Cardiac fibroblast (primary cell): Measurements from ENCODE around the gene OR8B8.
"Not testable (repeated sequence)": the region's sequence is repeated elsewhere in the genome, so short reads cannot be mapped to it uniquely, and the experiment has no call there.

Experiments
- DNase-seq, 2 donors: peaks; one replicate each; pipeline versions ENCODE4 v3.0.0 to v3.0.0-alpha.2; 2010; ENCODE audit warnings: low read depth in 2 of 2
- H3K4me3 ChIP-seq, 2 donors: replicated peaks in 1 of 2; 1 replicate in 1 of 2; 2 replicates in 1 of 2; pipeline ENCODE4 v1.5.1; 2011; ENCODE audit warnings: low read depth in 2 of 2, low read length in 2 of 2, mild to moderate bottlenecking in 2 of 2, moderate library complexity in 1 of 2
- CTCF ChIP-seq: IDR thresholded peaks from one replicate; pipeline ENCODE4 v1.5.1; 2011; ENCODE audit warnings: low read depth, mild to moderate bottlenecking, low read length, inconsistent platforms

OR8B8 gene

GRCh38 chr11:124421043-124421442 is 24.5 kb downstream of the OR8B8 start:
- TF ChIP-seq CTCF: no peak
- DNase-seq: no peak
- H3K4me3 ChIP-seq: no peak overlapping the region

GRCh38 chr11:124415356-124415923 is 30.1 kb downstream of the OR8B8 start:
- TF ChIP-seq CTCF: peak; percentile 71
- peak; percentile 74 to 80 for DNase-seq

GRCh38 chr11:124409906-124410305 is 35.6 kb downstream of the OR8B8 start:
- no peak overlapping the region for H3K4me3 ChIP-seq
- TF ChIP-seq CTCF: no peak
- DNase-seq: no peak

More at GRCh38 chr11:124415356-124415923, 30.1 kb downstream of the OR8B8 start:
- no peak overlapping the region for H3K4me3 ChIP-seq

- DNase-seq: peak in 1 of 2 donors; percentile 24
- no peak for TF ChIP-seq CTCF
- H3K4me3 ChIP-seq: no peak overlapping the region
Measured at GRCh38 chr11:124405581-124405980, 39.9 kb downstream of the OR8B8 start.

- not testable (repeated sequence) for H3K4me3 ChIP-seq, DNase-seq
Measured at GRCh38 chr11:124403186-124403585, 42.3 kb downstream of the OR8B8 start.

- TF ChIP-seq CTCF: peak; percentile 83
- H3K4me3 ChIP-seq: no peak overlapping the region
- DNase-seq: peak; percentile 90 to 96
Measured at GRCh38 chr11:124402326-124402922, 43.1 kb downstream of the OR8B8 start.

GRCh38 chr11:124398924-124399323 is 46.6 kb downstream of the OR8B8 start, which contains the start of gene OR8B3:
TSS of gene OR8B3 (minus strand) at chr11:124399024. CDS start at chr11:124397351, 1,673 bp downstream.
- DNase-seq: no peak
- TF ChIP-seq CTCF: no peak
- no peak within 1 kb of the TSS for H3K4me3 ChIP-seq

- not testable (repeated sequence) for DNase-seq, H3K4me3 ChIP-seq
Measured at GRCh38 chr11:124396847-124397246, 48.6 kb downstream of the OR8B8 start.
